ENCODE results near the gene TM9SF3. TPM values are rescaled to one million over a fixed set of nuclear protein-coding genes. Genes with fewer than 3 reads are reported as not detected.
A peak's percentile ranks its signal among the peaks of the same experiment; 100 is the strongest.

Gene TM9SF3
- 68.5 TPM for total RNA-seq
- long read RNA-seq, full-length matches to known transcripts: 231 of 255 reads
- long read RNA-seq, partial matches to known transcripts: 9 of 255 reads
- long read RNA-seq, other reads (novel, unspliced or antisense): 15 of 255 reads

GRCh38 chr10:96586419-96587263 lies at the start of gene TM9SF3:
Gene TM9SF3, minus strand, starts transcription at chr10:96587012. Its CDS starts 177 bp downstream, at chr10:96586835.
- DNase-seq (peak; percentile 97), ATAC-seq (ENCODE audit: poor library complexity) (peak; percentile 92)
- intact Hi-C loops (cut with DNase I): no loop called here

- no peak for DNase-seq
- ATAC-seq (ENCODE audit: poor library complexity): no peak
- intact Hi-C loops (cut with DNase I): no loop called here
Observed at GRCh38 chr10:96636551-96636950, 49.7 kb upstream of the TM9SF3 start.

- ATAC-seq (ENCODE audit: poor library complexity) (peak; percentile 52), DNase-seq (no peak)
- intact Hi-C loops (cut with DNase I): no loop called here
Observed at GRCh38 chr10:96632974-96633710, 46.3 kb upstream of the TM9SF3 start.

- ATAC-seq (ENCODE audit: poor library complexity) (no peak), DNase-seq (no peak)
- intact Hi-C loops (cut with DNase I): no loop called here
Observed at GRCh38 chr10:96627292-96627691, 40.5 kb upstream of the TM9SF3 start.

GRCh38 chr10:96626795-96627194 lies 40.0 kb upstream of the TM9SF3 start:
- DNase-seq (no peak), ATAC-seq (ENCODE audit: poor library complexity) (no peak)
- intact Hi-C loops (cut with DNase I): no loop called here

GRCh38 chr10:96625173-96625572 lies 38.4 kb upstream of the TM9SF3 start:
- peak; percentile 58 for ATAC-seq (ENCODE audit: poor library complexity)
- intact Hi-C loops (cut with DNase I): no loop called here
- DNase-seq: no peak

- ATAC-seq (ENCODE audit: poor library complexity): no peak
- no peak for DNase-seq
- intact Hi-C loops (cut with DNase I): no loop called here
Observed at GRCh38 chr10:96622013-96622787, 35.4 kb upstream of the TM9SF3 start.

- DNase-seq: no peak
- intact Hi-C loops (cut with DNase I): no loop called here
- ATAC-seq (ENCODE audit: poor library complexity): peak; percentile 37
Observed at GRCh38 chr10:96619796-96620773, 33.3 kb upstream of the TM9SF3 start.

GRCh38 chr10:96619120-96619519 lies 32.3 kb upstream of the TM9SF3 start:
- ATAC-seq (ENCODE audit: poor library complexity) (peak; percentile 73), DNase-seq (peak; percentile 45)
- intact Hi-C loops (cut with DNase I): no loop called here

- DNase-seq: peak; percentile 56
- intact Hi-C loops (cut with DNase I): no loop called here
Observed at GRCh38 chr10:96618653-96619052, 31.8 kb upstream of the TM9SF3 start.

GRCh38 chr10:96616961-96617360 lies 30.1 kb upstream of the TM9SF3 start:
- intact Hi-C loops (cut with DNase I): no loop called here
- DNase-seq (no peak), ATAC-seq (ENCODE audit: poor library complexity) (no peak)

More at GRCh38 chr10:96618653-96619052, 31.8 kb upstream of the TM9SF3 start:
- ATAC-seq (ENCODE audit: poor library complexity): peak; percentile 85

- ATAC-seq (ENCODE audit: poor library complexity): no peak
- no peak for DNase-seq
- intact Hi-C loops (cut with DNase I): no loop called here
Observed at GRCh38 chr10:96614515-96614914, 27.7 kb upstream of the TM9SF3 start.

- intact Hi-C loops (cut with DNase I): no loop called here
- DNase-seq (no peak), ATAC-seq (ENCODE audit: poor library complexity) (no peak)
Observed at GRCh38 chr10:96613576-96613975, 26.8 kb upstream of the TM9SF3 start.

- intact Hi-C loops (cut with DNase I): no loop called here
- no peak for ATAC-seq (ENCODE audit: poor library complexity)
- no peak for DNase-seq
Observed at GRCh38 chr10:96612055-96612830, 25.4 kb upstream of the TM9SF3 start.

GRCh38 chr10:96610817-96611216 lies 24.0 kb upstream of the TM9SF3 start:
- no peak for ATAC-seq (ENCODE audit: poor library complexity)
- intact Hi-C loops (cut with DNase I): no loop called here
- DNase-seq: no peak

- no peak for ATAC-seq (ENCODE audit: poor library complexity)
- intact Hi-C loops (cut with DNase I): no loop called here
- no peak for DNase-seq
Observed at GRCh38 chr10:96609510-96609909, 22.7 kb upstream of the TM9SF3 start.

- ATAC-seq (ENCODE audit: poor library complexity) (no peak), DNase-seq (no peak)
- intact Hi-C loops (cut with DNase I): no loop called here
Observed at GRCh38 chr10:96608805-96609204, 22.0 kb upstream of the TM9SF3 start.
